ENCODE data around the gene CDH16. TPM values are rescaled to one million over a fixed set of nuclear protein-coding genes. Genes with fewer than 3 reads are reported as not detected.

Gene CDH16
- total RNA-seq, 1 donor from 2014 or later, result 1.8 TPM

DNA sequence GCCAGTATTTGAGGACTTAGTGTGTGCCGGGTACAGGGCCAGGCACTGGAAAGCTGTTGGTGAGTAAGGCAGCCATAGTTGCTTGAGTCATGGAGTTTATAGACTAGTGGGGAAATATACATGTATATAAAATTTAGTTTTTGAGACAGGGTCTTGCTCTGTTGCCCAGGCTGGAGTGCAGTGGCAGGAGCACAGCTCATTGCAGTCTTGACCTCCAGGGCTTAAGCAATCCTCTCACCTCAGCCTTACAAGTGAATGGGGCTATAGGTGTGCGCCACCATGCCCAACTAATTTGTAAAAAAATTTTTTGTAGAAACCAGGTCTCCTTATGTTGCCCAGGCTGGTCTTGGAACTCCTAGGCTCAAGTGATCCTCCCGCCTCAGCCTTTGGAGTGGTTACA, 36.0 kb downstream of the CDH16 start:
- no peak for FAIRE-seq
- Histone ChIP-seq H3K4me3 (ENCODE audit: low read depth, low read length) (no peak overlapping the region), H3K27me3 (ENCODE audit: control insufficient read depth, insufficient read depth, low read length) (no peaks in the 10 kb centered on the region), H3K36me3 (ENCODE audit: control insufficient read depth, insufficient read depth, low read length) (peaks cover 10% of the 10 kb centered on the region)
- no peak for DNase-seq (ENCODE audit: low read depth)
- no peak for TF ChIP-seq CTCF (IDR thresholded peaks at IDR 0.05; ENCODE audit: insufficient read depth, low read length, severe bottlenecking)

GRCh38 chr16:66881964-66882508, 36.6 kb downstream of the CDH16 start:
- Histone ChIP-seq H3K36me3 (ENCODE audit: control insufficient read depth, insufficient read depth, low read length) (peaks cover 10% of the 10 kb centered on the region), H3K4me3 (ENCODE audit: low read depth, low read length) (no peak overlapping the region), H3K27me3 (ENCODE audit: control insufficient read depth, insufficient read depth, low read length) (no peaks in the 10 kb centered on the region)
- FAIRE-seq (no peak), DNase-seq (ENCODE audit: low read depth) (no peak)
- no peak for TF ChIP-seq CTCF (IDR thresholded peaks at IDR 0.05; ENCODE audit: insufficient read depth, low read length, severe bottlenecking)

- H3K36me3 ChIP-seq (ENCODE audit: control insufficient read depth, insufficient read depth, low read length), result peaks cover 10% of the 10 kb centered on the region
- no peaks in the 10 kb centered on the region for H3K27me3 ChIP-seq (ENCODE audit: control insufficient read depth, insufficient read depth, low read length)
- FAIRE-seq (no peak), DNase-seq (ENCODE audit: low read depth) (no peak)
- H3K4me3 ChIP-seq (ENCODE audit: low read depth, low read length), result peak overlapping the region; percentile 95
- TF ChIP-seq CTCF (IDR thresholded peaks at IDR 0.05; ENCODE audit: insufficient read depth, low read length, severe bottlenecking), result no peak
These were observed 37.1 kb downstream of the CDH16 start for GRCh38 chr16:66881560-66881959.

DNA sequence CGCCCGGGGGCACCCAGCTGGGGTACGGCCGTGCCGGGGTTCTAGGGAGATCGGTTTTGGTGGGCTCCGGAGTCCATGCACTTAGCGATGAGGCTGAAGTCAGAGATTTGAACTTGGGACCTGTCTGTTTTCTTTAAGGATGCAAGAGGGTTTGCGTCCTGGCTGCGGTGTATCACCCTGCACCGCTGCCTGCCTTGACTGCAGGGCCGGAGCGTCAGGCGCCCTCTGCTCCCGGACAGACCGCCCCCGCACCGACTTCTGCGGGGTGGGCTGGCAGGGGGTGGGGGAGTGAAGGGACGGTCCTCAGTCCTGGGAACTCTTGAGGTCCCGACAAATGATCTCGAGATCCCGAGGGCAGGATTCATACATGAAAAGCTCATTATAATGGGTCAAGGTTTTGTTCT, 37.7 kb downstream of the CDH16 start:
- peak overlapping the region; percentile 95 for H3K4me3 ChIP-seq (ENCODE audit: low read depth, low read length)
- TF ChIP-seq CTCF (IDR thresholded peaks at IDR 0.05; ENCODE audit: insufficient read depth, low read length, severe bottlenecking), result no peak
- peaks cover 10% of the 10 kb centered on the region for H3K36me3 ChIP-seq (ENCODE audit: control insufficient read depth, insufficient read depth, low read length)
- no peak for DNase-seq (ENCODE audit: low read depth)
- FAIRE-seq, result no peak
- no peaks in the 10 kb centered on the region for H3K27me3 ChIP-seq (ENCODE audit: control insufficient read depth, insufficient read depth, low read length)

DNA sequence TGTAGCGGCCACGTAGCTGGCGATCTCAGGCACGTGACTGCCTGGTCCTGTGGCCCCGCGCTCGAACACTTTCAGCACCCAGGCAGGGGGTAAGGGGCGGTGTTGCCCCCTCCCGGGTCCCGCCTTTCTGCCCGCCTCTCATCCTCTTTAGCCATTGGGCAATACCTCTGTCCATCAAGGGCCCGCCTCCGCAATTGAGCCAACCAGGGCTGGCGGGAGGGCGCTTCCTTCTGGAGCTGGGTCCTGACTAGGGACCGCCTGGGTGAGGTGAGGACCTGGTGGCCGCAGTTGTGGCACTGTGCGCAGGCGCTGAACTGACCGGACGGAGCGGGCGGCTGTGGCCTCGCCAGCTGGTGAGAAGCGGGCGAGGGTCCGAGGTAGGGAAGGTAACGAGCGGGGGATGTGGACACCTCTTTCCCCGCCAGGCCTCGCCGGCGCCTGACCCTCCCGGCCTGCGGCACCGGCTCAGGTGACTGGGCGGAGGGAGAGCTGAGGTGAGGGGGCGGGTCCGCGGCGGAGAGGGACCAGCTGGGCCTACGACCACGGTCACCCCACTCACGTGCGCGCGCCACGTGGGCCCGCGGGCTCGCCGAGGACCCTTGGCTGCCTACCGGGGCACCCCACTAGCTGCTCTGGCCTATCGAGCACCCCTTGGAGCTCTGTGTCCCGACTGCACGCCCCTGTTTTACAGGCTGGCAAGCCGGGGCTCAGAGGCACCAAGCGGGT, 38.2 kb downstream of the CDH16 start, which contains the start of gene PDP2:
Gene PDP2 (plus strand): TSS at position 228 of the 726 bp plus-strand sequence. CDS start 3,770 bp downstream, outside the sequence.
- DNase-seq (ENCODE audit: low read depth) (peak; percentile 77), FAIRE-seq (no peak)
- H3K36me3 ChIP-seq (ENCODE audit: control insufficient read depth, insufficient read depth, low read length), result peaks cover 6% of the 10 kb centered on the region

More for the DNA sequence above, 38.2 kb downstream of the CDH16 start, which contains the start of gene PDP2:
- no peak for TF ChIP-seq CTCF (IDR thresholded peaks at IDR 0.05; ENCODE audit: insufficient read depth, low read length, severe bottlenecking)
- Histone ChIP-seq H3K27me3 (ENCODE audit: control insufficient read depth, insufficient read depth, low read length) (no peaks in the 10 kb centered on the region), H3K4me3 (ENCODE audit: low read depth, low read length) (peak within 1 kb of the TSS; percentile 95)

Data from bronchial epithelial cell (primary cell).